DMS79 (cell line): Measurements from ENCODE around the gene PPP2R5B.
"Not testable (repeated sequence)": the region's sequence is repeated elsewhere in the genome, so short reads cannot be mapped to it uniquely, and the experiment has no call there.

Experiments
- DNase-seq: peaks from one replicate; lab custom pipeline; 2025; lab: John Stamatoyannopoulos, UW

Gene PPP2R5B

DNA sequence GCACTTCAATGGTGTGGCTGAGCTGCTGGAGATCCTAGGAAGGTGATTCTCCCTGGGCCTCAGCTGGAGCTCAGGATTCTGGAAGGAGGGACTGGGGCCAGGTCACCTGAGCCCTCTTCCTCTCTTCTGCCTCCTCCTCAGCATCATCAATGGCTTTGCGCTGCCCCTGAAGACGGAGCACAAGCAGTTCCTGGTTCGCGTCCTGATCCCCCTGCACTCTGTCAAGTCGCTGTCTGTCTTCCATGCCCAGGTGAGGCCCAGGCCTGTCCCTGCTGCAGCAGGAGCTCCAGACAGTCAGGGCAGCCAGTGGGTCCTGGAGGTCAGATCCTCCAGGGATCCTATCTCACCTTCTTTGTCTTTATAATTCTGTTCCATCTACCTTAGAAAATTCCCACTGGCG lies 5.9 kb downstream of the PPP2R5B start:
- DNase-seq, result no peak

DNA sequence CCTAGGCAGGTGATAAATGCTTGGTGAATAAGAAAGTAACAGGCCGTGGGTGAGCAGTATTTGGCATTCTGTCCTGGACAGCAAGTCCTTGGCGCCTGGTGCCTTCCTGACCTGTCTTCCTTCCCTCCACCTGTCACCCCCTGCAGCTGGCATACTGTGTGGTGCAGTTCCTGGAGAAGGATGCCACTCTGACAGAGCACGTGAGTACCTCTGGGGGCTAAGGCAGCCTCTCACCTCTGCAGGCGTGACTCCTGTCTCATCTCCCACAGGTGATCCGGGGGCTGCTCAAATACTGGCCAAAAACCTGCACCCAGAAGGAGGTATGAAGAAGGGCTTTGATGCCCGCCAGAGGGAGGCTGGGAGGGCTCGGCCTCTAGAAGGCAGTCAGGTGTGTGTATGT lies 6.8 kb downstream of the PPP2R5B start:
- no peak for DNase-seq

DNA sequence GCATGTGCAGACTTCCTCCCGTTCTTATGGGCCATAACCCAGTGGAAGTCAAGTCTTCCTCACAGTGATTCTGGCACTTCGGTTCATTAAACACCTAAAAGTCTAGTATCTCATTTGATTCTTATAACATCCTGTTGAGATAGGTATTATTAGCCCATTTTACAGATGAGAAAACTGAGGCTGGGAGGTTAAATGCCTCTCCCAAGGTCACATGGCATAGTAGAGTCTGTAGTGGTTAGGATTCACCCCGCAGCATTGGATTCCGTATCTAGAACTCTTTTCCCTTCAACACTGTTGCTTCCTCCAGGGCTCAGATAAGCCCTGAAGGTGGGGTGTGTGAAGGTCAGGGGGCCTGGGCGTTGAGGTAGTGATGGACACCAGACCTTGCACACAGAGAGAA lies 7.8 kb downstream of the PPP2R5B start:
- no peak for DNase-seq

DNA sequence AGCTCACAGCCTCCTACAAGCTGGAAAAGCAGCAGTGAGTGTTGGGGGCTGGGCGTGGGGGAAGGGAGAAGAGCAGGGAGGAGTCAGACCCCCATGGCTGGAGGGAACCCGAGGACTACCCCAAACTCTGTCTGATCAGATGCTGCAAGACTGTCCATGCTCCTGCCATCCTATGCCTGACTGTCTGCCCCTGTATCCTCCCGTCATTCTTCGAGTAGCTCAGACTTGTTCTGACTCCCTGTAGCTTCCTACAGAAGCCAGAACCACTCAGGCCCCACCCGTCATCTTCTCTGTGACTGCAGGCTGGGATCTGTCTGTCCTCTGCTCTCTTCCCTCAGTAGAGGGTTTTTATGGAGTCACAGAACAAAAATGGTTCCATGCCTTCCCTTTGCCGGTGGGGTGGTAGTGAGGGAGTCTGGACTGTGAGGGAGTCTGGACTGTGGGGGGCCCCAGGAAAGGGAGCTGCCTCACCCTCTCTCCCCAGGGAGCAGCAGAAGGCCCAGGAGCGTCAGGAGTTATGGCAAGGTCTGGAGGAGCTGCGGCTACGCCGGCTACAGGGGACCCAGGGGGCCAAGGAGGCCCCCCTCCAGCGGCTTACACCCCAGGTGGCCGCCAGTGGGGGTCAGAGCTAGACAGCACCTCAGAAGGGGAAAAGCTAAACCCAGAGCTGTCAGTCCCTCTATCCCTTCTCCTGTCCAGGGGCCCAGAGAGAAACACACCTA lies 8.9 kb downstream of the PPP2R5B start:
- no peak for DNase-seq

DNA sequence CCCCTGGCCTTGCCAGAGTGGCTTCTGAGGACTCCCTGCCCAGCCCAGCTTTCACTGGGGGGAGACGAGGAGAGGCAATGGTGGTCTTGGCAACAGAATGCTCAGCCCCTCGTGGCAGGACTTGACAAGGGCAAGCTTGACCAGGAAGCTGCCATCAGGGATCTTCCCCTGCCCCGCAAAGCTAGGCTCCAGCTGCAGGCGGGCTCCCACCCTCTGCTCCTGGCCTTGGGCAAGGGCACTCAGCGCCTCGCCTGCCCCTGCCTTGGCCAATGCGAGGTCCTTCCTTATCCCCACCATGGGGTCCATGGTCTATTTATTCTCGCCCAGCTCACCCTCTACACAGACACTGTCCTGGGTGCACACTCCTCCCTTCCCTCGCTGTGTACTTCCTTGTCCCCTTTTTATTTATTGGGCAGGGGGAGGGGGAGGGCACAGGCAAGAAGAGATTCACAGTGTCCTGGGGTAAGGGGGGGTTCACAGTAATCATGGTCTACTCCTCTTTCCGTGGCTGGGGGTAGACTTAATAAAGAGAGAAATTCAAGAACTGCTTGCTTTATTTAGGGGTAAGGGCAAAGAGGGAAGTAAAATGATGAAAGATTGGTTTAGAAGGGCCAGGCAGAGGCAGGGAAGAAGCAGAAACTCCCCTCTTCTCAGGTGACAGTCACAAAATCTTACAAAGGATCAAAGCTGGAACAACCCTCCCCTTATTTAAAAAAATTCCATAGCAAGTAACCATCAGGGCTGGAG lies 9.6 kb downstream of the PPP2R5B start:
- DNase-seq, result no peak

DNA sequence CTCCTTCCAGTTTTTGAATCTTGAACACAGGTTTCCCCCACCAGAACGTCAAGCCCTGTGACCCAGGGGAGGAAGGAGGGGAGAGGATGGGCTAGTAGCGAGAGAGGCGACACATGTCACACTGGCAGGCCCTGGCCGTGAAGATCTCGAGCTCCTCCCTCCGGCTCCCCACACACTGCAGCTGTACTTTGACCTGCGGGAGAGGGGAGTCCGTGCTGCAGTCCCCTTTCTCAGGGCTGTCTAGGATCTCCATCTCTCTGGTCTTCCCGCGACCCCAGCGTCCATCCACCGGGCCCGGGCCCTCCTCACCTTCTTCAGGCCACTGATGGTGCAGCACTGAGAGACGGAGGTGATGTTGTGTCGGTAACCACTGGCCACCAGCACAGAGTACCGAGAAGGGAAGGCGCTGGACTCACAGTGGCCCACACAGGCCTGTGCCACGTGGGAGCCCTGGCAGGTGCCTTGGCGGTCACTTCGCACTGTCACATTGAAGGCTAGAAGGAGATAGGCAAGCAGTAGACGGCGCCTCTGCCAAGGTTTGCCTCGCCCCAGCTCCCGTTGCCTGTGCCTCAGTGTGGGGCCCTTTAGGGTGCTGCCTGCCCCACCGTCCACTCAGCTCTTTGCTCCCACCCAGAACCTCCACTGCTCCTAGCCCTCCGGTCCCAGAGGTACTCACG lies 10.3 kb downstream of the PPP2R5B start:
- no peak for DNase-seq

DNA sequence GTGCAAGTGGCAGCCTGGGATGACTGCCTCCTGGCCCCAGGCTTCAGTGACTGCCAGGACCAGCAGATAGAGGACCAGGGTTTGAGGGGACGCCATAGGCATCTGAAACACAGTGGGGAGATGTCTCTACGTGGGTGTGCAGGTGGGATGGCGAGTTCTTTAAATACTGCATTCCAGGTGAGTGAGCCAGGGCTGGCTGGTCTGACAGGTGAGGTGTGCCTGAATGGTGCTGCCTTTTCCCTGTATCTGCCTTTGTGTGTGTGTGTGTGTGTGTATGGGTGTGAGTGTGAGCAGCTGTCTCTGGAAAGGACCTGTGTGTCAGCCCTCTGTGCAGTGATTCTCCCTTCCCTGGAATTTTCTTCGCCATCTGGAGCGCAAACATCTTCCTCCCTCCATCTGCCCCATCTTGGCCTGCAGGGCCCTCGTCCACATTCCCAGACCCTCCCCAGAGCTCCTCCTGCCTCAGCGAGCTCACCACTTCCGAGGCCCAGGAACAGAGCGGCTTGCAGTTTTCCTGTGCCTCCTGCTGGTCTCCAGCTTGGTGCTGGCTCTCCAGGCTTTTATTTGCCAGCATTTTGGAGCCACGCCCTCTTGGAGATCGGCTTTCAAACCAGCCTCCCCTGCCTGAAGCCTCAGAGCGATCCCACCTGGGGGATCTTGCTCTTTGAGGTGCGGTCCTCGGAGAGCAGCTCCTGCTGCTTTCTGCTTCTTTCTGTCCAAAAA lies 11.0 kb downstream of the PPP2R5B start, which contains the start of gene GPHA2:
GPHA2 (minus strand) TSS at position 535 of the 723 bp plus-strand sequence; CDS start at position 102, 433 bp downstream.
- DNase-seq, result no peak

DNA sequence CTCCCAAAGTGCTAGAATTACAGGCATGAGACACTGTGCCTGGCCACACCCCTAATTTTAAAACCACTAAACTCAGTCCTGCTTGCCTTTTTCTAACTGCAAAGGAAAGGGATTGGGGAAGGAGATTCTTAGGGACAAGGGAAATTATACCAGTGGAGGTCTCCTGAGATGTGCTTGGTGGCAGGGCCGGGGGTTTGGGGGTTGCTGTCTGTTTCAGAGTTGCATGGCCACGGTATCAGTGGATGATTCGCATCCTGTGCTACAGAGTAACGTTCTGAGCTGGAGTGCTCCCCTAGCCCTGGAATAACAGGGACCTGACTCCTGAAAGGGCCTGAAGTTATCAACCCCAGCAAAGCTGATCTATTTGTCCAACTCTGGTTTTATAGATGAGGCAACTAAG lies 12.1 kb downstream of the PPP2R5B start:
- no peak for DNase-seq

DNA sequence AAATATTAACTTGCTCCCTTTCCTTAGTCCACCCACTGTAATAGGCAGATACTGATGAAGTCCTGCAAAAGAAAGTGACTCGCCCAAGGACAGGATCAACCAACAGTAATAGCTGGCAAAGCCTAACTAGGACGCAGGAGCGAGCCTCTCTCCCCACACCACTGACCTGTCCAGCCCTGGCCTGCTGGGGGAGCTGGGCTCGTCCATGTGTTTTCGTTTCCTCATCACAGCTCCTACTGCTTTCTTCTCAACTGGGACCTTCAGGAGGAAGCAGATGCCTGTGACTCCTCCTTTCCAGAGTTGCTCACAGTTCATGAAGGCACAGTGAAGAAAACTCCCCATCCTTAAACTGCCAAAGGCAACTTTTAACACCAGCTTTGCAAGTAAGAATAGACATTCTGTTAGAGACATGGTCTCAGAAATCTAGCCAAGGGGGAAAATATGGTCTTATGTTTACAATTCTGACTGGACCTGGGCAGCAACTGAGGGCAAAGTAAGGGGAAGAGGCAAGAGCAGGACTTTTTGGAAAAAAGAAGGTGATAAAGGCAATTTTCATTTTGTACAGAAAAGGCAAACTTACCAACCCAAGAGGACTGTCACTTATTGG lies 22.8 kb downstream of the PPP2R5B start:
- no peak for DNase-seq

DNA sequence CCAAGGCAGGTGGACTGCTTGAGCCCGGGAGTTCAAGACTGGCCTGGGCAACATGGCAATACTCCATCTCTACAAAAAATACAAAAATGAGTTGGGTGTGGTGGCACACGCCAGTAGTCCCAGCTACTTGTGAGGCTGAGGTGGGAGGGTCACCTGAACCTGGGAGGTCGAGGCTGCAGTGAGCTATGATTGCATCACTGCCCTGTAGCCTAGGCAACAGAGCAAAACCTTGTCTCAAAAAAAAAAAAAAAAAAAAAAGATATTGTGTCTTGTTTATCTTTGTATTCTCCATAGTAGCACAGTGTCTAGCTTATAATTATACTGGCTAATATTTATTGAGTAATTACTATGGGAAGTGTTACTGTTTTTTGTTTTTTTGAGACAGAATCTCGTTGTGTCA lies 27.0 kb downstream of the PPP2R5B start:
- DNase-seq, result no peak

DNA sequence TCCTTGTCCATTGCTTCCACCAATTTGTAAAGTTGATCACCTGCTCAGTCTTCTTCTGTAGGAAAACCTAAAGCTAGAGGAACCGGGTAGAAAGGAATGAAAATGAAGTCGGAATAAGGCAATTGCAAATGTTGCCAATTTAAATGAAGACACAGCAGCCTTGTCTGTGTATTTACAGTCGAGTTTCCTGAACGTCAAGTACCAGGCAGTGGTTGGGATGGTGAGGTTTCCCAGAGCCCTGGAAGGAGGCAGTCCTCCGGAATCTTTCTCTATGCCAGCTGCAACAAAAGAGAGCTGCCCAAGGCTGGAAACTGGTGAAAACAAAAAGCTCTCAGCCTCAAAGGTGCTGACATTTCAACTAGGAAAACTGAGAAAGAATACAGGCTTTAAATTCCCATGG lies 29.7 kb downstream of the PPP2R5B start:
- DNase-seq, result no peak

DNA sequence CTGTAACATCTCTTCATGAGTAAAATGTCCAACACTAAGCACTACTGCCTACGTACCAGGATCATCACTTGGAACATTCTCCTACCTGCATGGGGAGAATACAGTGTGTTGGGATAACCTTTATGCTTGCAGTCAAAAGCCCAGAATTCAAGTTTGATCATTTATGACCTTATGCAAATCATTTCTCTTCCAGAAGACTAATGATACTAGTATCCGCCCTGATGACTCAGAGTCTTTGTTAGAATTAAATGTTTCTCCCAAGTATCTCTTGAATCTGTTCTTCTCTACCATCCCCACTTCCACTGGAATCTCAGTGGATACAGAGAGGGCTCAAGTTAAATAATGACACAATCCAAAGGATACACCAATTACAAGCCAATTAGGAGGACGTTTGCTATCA lies 35.0 kb downstream of the PPP2R5B start:
- no peak for DNase-seq

DNA sequence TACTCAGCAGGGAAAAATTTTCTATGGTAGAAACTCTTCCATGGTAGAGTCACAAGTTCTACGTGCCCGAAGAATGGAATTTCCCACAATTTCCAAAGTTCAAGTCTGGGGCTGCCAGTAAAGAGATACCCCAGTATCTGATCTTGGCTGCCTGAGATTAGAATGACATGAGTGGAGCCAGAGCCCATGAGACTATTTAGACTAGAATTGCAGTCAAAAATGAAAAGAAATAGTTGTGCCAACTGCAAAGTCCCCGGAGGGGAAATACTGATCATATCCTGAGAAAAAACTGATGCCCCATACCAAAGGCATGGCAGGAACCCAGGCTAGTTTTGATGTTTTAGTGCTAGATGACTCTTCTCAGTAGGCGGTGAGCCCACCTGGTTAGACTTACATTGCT lies 36.2 kb downstream of the PPP2R5B start:
- DNase-seq, result no peak

DNA sequence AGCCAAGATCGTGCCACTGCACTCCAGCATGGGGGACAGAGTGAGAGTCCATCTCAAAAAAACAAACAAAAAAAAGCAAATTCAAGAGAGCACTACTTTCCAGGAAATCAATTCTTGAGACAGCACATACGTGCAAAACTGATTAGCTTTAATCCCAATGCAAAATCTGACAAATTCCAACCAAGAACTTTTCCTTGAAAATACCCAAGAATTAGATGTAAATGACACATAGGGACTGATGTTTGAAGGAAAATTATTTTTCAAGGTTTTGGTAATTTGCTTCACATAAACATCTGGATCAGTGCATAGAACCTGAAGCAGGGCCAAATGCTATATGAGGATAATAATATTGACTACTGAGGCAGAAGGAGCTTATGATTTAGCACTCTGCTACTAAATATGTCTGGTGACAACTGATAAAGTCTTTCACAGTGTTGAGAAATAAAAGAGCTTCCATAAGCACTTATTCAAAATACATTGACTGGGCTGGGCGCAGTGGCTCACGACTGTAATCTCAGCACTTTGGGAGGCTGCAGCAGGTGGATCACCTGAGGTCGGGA lies 38.7 kb downstream of the PPP2R5B start:
- no peak for DNase-seq

DNA sequence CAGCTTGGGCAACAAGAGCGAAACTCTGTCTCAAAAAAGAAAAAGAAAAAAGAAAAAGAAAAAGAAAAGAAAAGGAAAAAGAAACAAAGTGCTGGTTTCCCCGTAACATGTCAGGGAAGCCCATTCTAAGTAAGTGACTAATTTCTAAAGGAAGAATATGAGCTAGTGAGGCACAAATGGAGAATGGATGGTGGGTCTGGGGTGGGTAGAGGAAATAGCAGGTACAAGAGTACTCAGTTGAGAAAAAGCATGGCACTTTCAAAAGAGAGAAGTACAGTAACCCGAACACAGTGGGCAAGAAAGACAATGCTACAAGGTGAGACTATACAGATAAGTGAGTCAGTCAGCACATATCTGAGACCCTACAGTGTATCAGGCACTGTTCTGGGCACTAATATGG lies 42.9 kb downstream of the PPP2R5B start:
- no peak for DNase-seq

DNA sequence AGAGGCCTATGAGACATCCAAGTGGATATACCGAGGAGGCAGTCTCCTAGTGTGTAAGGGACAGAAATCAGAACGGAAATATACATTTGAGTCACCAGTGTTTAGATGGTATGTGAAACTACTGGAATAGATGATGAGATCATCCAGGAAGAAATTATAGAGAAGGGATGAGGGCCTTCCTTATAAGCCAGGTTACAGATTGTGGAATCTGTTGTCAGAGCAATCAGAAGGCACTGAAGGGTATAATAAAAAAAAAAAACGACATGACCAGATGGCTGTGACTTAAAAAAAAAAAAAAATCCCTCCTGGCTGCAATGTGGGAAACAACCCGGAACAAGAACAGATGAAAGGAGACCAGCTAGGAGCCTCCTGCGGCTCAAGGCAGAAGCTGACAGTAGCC lies 44.7 kb downstream of the PPP2R5B start:
- no peak for DNase-seq

DNA sequence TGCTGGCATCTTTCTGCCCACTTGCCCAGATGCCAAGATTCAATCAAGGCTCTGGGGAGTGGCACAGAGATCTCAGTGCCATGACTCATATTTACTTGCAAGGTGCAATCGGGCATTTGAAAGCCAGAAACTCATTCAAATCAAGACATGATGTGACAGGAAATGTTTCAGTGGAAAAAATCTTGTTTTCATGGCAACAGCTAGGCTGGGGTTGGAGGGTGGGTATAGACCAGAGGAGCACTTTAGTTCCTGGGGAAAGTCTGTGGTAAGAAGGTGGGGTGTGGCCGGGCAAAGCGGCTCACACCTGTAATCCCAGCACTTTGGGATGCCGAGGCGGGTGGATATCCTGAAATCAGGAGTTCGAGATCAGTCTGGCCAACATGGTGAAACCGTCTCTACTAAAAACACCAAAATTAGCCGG lies 46.3 kb downstream of the PPP2R5B start:
- no peak for DNase-seq

DNA sequence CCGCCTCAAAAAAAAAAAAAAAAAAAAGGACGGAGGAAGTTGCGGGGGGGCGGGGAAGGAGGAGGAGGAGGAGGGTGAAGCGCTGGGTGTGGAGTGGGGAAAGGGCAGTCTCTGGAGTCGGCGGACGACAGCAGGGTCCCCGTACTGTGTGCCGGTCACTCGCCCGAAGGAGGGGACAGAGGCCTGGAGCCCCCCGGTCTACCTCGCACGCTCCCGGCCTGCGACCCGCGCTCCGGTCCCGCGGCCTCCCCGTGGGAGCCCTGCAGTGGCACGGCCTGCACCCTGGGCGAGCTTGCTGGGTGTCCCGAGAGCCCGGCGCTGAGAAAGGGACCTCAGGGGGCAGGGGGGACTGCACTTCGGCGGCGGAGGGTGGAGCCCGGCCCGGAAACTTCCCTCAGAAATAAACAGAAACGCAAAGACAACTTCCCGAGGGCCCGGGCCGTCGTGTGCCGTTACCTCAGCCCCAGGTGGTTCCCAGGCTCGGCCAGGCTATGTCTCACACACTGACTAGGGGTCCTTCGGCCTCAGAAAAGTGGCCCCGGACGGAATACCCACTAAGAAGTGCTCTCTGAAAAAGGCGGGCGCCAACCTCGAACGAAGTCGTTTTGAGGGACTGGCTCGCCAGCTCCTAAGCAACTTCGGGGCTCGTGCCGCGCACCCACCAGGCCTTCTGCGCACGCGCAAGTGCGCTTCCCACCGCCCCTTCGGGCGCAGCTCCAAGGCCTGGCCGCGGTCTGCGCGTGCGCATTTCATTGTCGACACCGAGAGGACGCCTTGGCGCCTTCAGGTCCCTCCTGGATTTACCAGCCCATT lies 47.1 kb downstream of the PPP2R5B start, which contains the start of gene MAJIN:
MAJIN (minus strand) TSS at position 688 of the 813 bp plus-strand sequence. CDS start 12,703 bp downstream, outside the sequence.
- DNase-seq, result no peak

DNA sequence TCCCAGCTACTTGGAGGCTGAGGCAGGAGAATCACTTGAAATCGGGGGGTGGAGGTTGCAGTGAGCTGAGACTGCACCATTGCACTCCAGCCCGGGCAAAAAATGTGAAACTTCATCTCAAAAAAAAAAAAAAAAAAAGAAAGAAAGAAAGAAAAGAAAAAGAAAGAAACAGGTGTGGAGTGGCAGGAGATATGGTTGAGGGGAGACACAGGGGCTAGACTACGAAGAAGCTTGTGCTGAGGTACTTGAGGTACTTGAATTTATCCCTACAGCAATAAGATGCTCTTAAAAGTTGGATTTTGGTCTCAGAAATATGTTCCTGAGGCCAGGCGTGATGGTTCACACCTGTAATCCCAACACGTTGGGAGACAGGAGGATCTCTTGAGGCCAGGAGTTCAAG lies 49.6 kb downstream of the PPP2R5B start:
- no peak for DNase-seq

DNA sequence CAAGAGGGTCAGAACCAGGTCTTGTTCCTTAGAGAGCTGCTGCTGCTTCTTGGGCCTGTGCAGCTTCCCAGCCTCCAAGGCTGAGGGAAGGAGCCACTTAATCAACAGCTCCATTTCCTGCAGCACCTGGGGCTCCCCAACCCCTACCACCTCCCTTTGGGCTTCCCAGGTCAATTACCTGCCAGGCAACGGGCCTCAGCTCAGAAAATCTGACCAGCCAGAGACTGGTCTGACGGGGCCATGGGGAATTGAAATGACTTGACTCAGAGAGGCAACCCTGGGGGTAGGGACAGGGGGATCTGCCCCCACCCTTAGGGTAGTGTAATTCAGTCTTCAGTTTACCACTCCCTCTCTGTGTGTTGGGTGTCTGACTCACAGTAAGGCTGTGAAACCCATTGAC lies 52.2 kb downstream of the PPP2R5B start:
- no peak for DNase-seq

DNA sequence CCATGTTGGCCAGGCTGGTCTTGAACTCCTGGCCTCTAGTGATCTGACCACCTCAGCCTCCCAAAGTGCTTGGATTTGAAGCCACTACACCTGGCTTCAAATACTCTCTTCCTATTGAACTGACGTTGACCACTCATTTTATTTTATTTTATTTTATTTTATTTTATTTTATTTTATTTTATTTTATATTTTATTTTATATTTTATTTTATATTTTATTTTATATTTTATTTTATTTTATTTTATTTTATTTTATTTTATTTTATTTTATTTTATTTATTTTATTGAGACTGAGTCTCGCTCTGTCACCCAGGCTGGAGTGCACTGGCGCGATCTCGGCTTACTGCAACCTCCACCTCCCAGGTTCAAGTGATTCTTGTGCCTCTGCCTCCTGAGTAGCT lies 58.9 kb downstream of the PPP2R5B start:
- DNase-seq, result not testable (repeated sequence)
